Lower lobe of right lung (tissue), 2 donors: ENCODE measurements around the gene PROCA1. TPM values are rescaled to one million over a fixed set of nuclear protein-coding genes. Genes with fewer than 3 reads are reported as not detected.

Experiments
- ATAC-seq, 2 donors: fragments of 200-7000 bp; cut with Tn5 transposase; one replicate each; pipeline ENCODE4 v1.9.1; 2020 to 2022; ENCODE audit warnings: mild to moderate bottlenecking in 2 of 2, moderate library complexity in 2 of 2
- DNase-seq: peaks from one replicate; pipeline ENCODE4 v3.0.0-alpha.2; 2020
- H3K27ac ChIP-seq: fragments of 200-600 bp; one replicate; pipeline ENCODE4 v1.8.0; 2022
- H3K27me3 ChIP-seq: fragments of 200-600 bp; one replicate; pipeline ENCODE4 v1.8.0; 2022; ENCODE audit warnings: low read depth
- H3K36me3 ChIP-seq: fragments of 200-600 bp; one replicate; pipeline ENCODE4 v1.8.0; 2022; ENCODE audit warnings: mild to moderate bottlenecking
- H3K4me1 ChIP-seq: fragments of 200-600 bp; one replicate; pipeline ENCODE4 v1.8.0; 2022
- H3K4me3 ChIP-seq: fragments of 200-600 bp; one replicate; pipeline ENCODE4 v1.8.0; 2022; ENCODE audit warnings: mild to moderate bottlenecking
- H3K9me3 ChIP-seq: fragments of 200-600 bp; one replicate; pipeline ENCODE4 v1.8.0; 2022
- intact Hi-C: fragments of 100-400 bp; cut with DNase I; formaldehyde crosslinking; loops from one replicate; pipeline ENCODE4 v1.11.0; 2022
- total RNA-seq: library from RNA; stranded (reverse); fragmentation: NEBNext Ultra II Directional; extraction: Animal tissue kit (Norgen Biotek cat#: 25700); gene quantifications from one replicate; pipeline ENCODE4 v1.2.1, GENCODE V29; 2021
- TF ChIP-seq, protein P1 (sequence below): fragments of 200-600 bp; IDR thresholded peaks from one replicate; pipeline ENCODE4 v1.8.0; 2022; ENCODE audit warnings: antibody characterized with exemption, mild to moderate bottlenecking
- donor health status: DM: no; HTN: yes; CAD: no; lungs with severe emphysema.

PROCA1 gene
- total RNA-seq, 1 donor from 2014 or later: 4.4 TPM

GRCh38 chr17:28706471-28707338, 5.0 kb downstream of the PROCA1 start:
- Histone ChIP-seq H3K36me3 (peaks cover 32% of the 10 kb centered on the region), H3K4me3 (no peak overlapping the region), H3K27me3 (no peaks in the 10 kb centered on the region), H3K4me1 (peaks cover 3% of the 10 kb centered on the region), H3K27ac (no peak overlapping the region), H3K9me3 (no peaks in the 10 kb centered on the region)
- no peak for DNase-seq
- intact Hi-C loops: no loop called here
- ATAC-seq: no peak
- TF ChIP-seq, protein P1, sequence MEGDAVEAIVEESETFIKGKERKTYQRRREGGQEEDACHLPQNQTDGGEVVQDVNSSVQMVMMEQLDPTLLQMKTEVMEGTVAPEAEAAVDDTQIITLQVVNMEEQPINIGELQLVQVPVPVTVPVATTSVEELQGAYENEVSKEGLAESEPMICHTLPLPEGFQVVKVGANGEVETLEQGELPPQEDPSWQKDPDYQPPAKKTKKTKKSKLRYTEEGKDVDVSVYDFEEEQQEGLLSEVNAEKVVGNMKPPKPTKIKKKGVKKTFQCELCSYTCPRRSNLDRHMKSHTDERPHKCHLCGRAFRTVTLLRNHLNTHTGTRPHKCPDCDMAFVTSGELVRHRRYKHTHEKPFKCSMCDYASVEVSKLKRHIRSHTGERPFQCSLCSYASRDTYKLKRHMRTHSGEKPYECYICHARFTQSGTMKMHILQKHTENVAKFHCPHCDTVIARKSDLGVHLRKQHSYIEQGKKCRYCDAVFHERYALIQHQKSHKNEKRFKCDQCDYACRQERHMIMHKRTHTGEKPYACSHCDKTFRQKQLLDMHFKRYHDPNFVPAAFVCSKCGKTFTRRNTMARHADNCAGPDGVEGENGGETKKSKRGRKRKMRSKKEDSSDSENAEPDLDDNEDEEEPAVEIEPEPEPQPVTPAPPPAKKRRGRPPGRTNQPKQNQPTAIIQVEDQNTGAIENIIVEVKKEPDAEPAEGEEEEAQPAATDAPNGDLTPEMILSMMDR: no peak

- Histone ChIP-seq H3K9me3 (no peaks in the 10 kb centered on the region), H3K4me1 (no peaks in the 10 kb centered on the region), H3K27me3 (no peaks in the 10 kb centered on the region), H3K4me3 (no peak overlapping the region), H3K36me3 (peaks cover 40% of the 10 kb centered on the region), H3K27ac (no peak overlapping the region)
- ATAC-seq (no peak), DNase-seq (no peak)
- intact Hi-C loops: no loop called here
- TF ChIP-seq, protein P1: no peak
These were observed 5.9 kb downstream of the PROCA1 start for GRCh38 chr17:28705728-28706334.

DNA sequence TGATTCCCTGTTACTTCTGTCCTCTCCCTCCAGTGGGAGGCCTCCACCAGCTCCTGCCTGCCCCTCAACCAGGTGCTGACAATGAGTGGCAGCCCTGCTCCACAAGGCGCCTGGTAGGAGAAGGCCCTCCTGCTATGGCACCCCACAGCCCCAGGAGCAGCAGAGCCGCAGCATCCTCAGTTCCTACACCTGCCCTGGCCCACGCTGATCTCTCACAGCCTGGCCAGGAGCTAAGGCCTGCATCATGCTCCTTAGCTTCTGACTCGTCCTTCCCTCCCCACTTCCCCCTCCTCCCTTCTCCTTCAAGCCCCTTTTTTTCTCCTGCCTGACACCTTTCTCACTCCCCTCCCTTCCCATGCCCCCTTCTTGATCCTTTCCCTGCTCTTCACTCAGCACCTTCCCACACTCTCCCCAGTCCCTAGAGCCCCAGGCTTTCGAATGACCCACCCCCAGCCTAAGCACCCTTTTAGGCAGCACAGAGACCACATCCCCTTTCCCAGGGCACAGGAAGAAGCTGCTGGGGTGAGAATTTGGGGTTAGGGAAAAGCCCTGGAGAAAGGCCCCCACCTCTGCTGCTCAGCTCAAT, 6.5 kb downstream of the PROCA1 start:
- Histone ChIP-seq H3K4me1 (no peaks in the 10 kb centered on the region), H3K4me3 (no peak overlapping the region), H3K36me3 (peaks cover 47% of the 10 kb centered on the region), H3K27me3 (no peaks in the 10 kb centered on the region), H3K27ac (no peak overlapping the region), H3K9me3 (no peaks in the 10 kb centered on the region)
- no peak for DNase-seq
- TF ChIP-seq, protein P1: no peak
- no peak for ATAC-seq
- intact Hi-C loops: no loop called here

- H3K36me3 ChIP-seq: peaks cover 55% of the 10 kb centered on the region
- TF ChIP-seq, protein P1: no peak
- intact Hi-C loops: no loop called here
- H3K27ac ChIP-seq: no peak overlapping the region
- H3K27me3 ChIP-seq: no peaks in the 10 kb centered on the region
- H3K9me3 ChIP-seq: no peaks in the 10 kb centered on the region
- no peak for DNase-seq
- no peak for ATAC-seq
- H3K4me1 ChIP-seq: no peaks in the 10 kb centered on the region
- H3K4me3 ChIP-seq: no peak overlapping the region
These were observed 7.3 kb downstream of the PROCA1 start for GRCh38 chr17:28704219-28704858.

DNA sequence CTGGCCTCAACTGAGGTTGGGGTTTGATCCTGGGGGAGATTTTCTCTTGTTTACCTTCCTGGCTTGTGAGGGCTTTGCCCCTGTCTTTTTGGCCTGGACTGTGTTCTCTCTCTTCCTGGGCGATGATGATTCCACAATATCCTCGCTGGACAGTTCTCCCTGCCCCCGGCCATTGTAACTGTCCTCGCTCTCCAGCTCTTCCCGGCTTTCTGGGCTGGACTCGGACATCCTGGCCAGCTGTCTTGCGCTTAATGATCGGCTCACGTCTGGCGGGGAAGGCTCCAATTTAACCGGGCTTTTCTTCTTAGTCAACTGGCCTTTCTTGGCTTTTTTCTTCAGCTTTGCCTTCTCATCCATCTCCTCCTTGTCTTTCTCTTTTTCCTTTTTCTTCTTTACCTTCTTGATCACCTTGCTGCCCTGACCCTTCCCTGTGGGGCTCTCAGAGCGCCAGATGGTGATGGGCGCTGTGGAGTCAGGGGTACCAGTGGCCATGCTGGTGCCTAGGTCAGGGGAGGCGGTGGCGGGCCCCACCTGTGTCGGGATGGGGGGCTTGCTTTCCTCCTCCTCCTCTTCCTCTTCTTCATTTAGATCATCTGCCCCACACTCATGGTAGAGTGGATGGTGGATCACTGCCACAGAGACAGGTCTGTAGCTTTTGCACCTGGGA, 8.0 kb downstream of the PROCA1 start:
- H3K27me3 ChIP-seq: no peaks in the 10 kb centered on the region
- H3K4me3 ChIP-seq: no peak overlapping the region
- no peak for DNase-seq
- H3K9me3 ChIP-seq: no peaks in the 10 kb centered on the region
- no peak for ATAC-seq
- no peaks in the 10 kb centered on the region for H3K4me1 ChIP-seq
- TF ChIP-seq, protein P1: no peak
- intact Hi-C loops: no loop called here
- H3K36me3 ChIP-seq: peaks cover 62% of the 10 kb centered on the region
- H3K27ac ChIP-seq: no peak overlapping the region
